SK-N-SH treated with all-trans-retinoic acid at 6 μM for 48 hours (cell line): ENCODE measurements around the gene CRY1.

Source experiments
- ATAC-seq: fragments of 200-7000 bp; cut with Tn5 transposase; 3 replicates; pipeline ENCODE4 v1.9.1; 2020; ENCODE audit warnings: mild to moderate bottlenecking, moderate library complexity
- ARNTL ChIP-seq: fragments of 450-650 bp; formaldehyde crosslinking; IDR thresholded peaks from 2 replicates; pipeline ENCODE4 v1.5.0; 2020; ENCODE audit warnings: low read depth, mild to moderate bottlenecking, moderate library complexity, borderline replicate concordance
- BACH2 ChIP-seq: fragments of 250-450 bp; sonication (Bioruptor Pico); IDR thresholded peaks from 2 replicates; pipeline ENCODE4 v1.9.0; 2021; ENCODE audit warnings: mild to moderate bottlenecking, borderline replicate concordance
- CREB5 ChIP-seq: fragments of 250-450 bp; sonication (Bioruptor Pico); IDR thresholded peaks from 2 replicates; pipeline ENCODE4 v1.5.1; 2020; ENCODE audit warnings: low read depth, mild to moderate bottlenecking, moderate library complexity
- CSDC2 ChIP-seq: fragments of 250-450 bp; sonication (Bioruptor Pico); IDR thresholded peaks from 2 replicates; pipeline ENCODE4 v1.5.0; 2020; ENCODE audit warnings: mild to moderate bottlenecking, moderate library complexity
- CSRNP3 ChIP-seq: fragments of 250-450 bp; sonication (Bioruptor Pico); IDR thresholded peaks from 2 replicates; pipeline ENCODE4 v1.5.1; 2021; ENCODE audit warnings: mild to moderate bottlenecking, moderate library complexity
- ESRRG ChIP-seq: fragments of 250-450 bp; sonication (Bioruptor Pico); IDR thresholded peaks from 2 replicates; pipeline ENCODE4 v1.6.1; 2021; ENCODE audit warnings: mild to moderate bottlenecking
- GLIS3 ChIP-seq: fragments of 250-450 bp; sonication (Bioruptor Pico); IDR thresholded peaks from 2 replicates; pipeline ENCODE4 v1.5.0; 2020; ENCODE audit warnings: mild to moderate bottlenecking, moderate library complexity
- OSR1 ChIP-seq: fragments of 250-450 bp; sonication (Bioruptor Pico); IDR thresholded peaks from 2 replicates; pipeline ENCODE4 v1.8.0; 2022; ENCODE audit warnings: moderate library complexity, mild to moderate bottlenecking, inconsistent platforms
- PATZ1 ChIP-seq: fragments of 250-450 bp; sonication (Bioruptor Pico); IDR thresholded peaks from 2 replicates; pipeline ENCODE4 v1.8.0; 2020; ENCODE audit warnings: mild to moderate bottlenecking, moderate library complexity, borderline replicate concordance
- POU6F1 ChIP-seq: fragments of 250-450 bp; sonication (Bioruptor Pico); IDR thresholded peaks from 2 replicates; pipeline ENCODE4 v1.8.0; 2021; ENCODE audit warnings: low read depth, mild to moderate bottlenecking, moderate library complexity, borderline replicate concordance
- PPARA ChIP-seq: fragments of 250-450 bp; sonication (Bioruptor Pico); IDR thresholded peaks from 2 replicates; pipeline ENCODE4 v1.5.0; 2020; ENCODE audit warnings: mild to moderate bottlenecking, borderline replicate concordance
- RARB ChIP-seq: fragments of 250-450 bp; sonication (Bioruptor Pico); IDR thresholded peaks from 2 replicates; pipeline ENCODE4 v1.8.0; 2021; ENCODE audit warnings: mild to moderate bottlenecking, moderate library complexity
- TCF4 ChIP-seq: fragments of 250-450 bp; sonication (Bioruptor Pico); IDR thresholded peaks from 2 replicates; pipeline ENCODE4 v1.8.0; 2021; ENCODE audit warnings: mild to moderate bottlenecking, moderate library complexity, borderline replicate concordance
- TOX ChIP-seq: fragments of 250-450 bp; sonication (Bioruptor Pico); IDR thresholded peaks from 2 replicates; pipeline ENCODE4 v1.8.0; 2021; ENCODE audit warnings: mild to moderate bottlenecking, moderate library complexity, borderline replicate concordance
- TSHZ2 ChIP-seq: fragments of 250-450 bp; sonication (Bioruptor Pico); IDR thresholded peaks from 2 replicates; pipeline ENCODE4 v1.5.0; 2020; ENCODE audit warnings: mild to moderate bottlenecking, moderate library complexity
- ZC3H10 ChIP-seq: fragments of 250-450 bp; sonication (Bioruptor Pico); IDR thresholded peaks from 2 replicates; pipeline ENCODE4 v1.5.1; 2021; ENCODE audit warnings: mild to moderate bottlenecking, moderate library complexity
- ZFP30 ChIP-seq: fragments of 450-650 bp; formaldehyde crosslinking; IDR thresholded peaks from 2 replicates; pipeline ENCODE4 v1.5.0; 2022; ENCODE audit warnings: mild to moderate bottlenecking, moderate library complexity
- ZNF565 ChIP-seq: fragments of 450-650 bp; formaldehyde crosslinking; conservative IDR thresholded peaks from 2 replicates; pipeline ENCODE4 v1.5.0; 2020; ENCODE audit warnings: low read depth, mild to moderate bottlenecking, moderate library complexity
- ZNF70 ChIP-seq: fragments of 450-650 bp; formaldehyde crosslinking; IDR thresholded peaks from 2 replicates; pipeline ENCODE4 v1.5.0; 2020; ENCODE audit warnings: mild to moderate bottlenecking, moderate library complexity
- ZNF8 ChIP-seq: fragments of 450-650 bp; formaldehyde crosslinking; IDR thresholded peaks from 2 replicates; pipeline ENCODE4 v1.5.0; 2020; ENCODE audit warnings: mild to moderate bottlenecking, moderate library complexity

Gene CRY1

GRCh38 chr12:106985479-106985878, 107.9 kb downstream of the CRY1 start:
- no peak for ATAC-seq
- no peak for TF ChIP-seq ZC3H10 (CRISPR knock-in tag)
- TF ChIP-seq ZNF8 (CRISPR knock-in tag), result no peak
- TF ChIP-seq TSHZ2 (CRISPR knock-in tag), result no peak
- no peak for TF ChIP-seq CSRNP3 (CRISPR knock-in tag)
- no peak for TF ChIP-seq BACH2 (CRISPR knock-in tag)
- no peak for TF ChIP-seq CREB5 (CRISPR knock-in tag)
- no peak for TF ChIP-seq ZNF70

GRCh38 chr12:106984588-106985137, 108.7 kb downstream of the CRY1 start:
- no peak for ATAC-seq
- no peak for TF ChIP-seq CSRNP3 (CRISPR knock-in tag)
- TF ChIP-seq PATZ1 (CRISPR knock-in tag), result no peak
- no peak for TF ChIP-seq GLIS3
- TF ChIP-seq BACH2 (CRISPR knock-in tag), result no peak
- no peak for TF ChIP-seq TCF4 (CRISPR knock-in tag)
- TF ChIP-seq PPARA (CRISPR knock-in tag), result no peak
- no peak for TF ChIP-seq CSDC2 (CRISPR knock-in tag)

GRCh38 chr12:106982229-106982628, 111.1 kb downstream of the CRY1 start:
- no peak for TF ChIP-seq TOX (CRISPR knock-in tag)
- TF ChIP-seq PPARA (CRISPR knock-in tag), result no peak
- TF ChIP-seq ZC3H10 (CRISPR knock-in tag), result no peak
- no peak for TF ChIP-seq ZFP30 (CRISPR knock-in tag)
- no peak for TF ChIP-seq GLIS3
- no peak for TF ChIP-seq TSHZ2 (CRISPR knock-in tag)
- no peak for TF ChIP-seq BACH2 (CRISPR knock-in tag)
- TF ChIP-seq ARNTL, result no peak
- TF ChIP-seq RARB (CRISPR knock-in tag), result no peak
- no peak for TF ChIP-seq OSR1 (CRISPR knock-in tag)
- no peak for TF ChIP-seq ZNF70
- TF ChIP-seq ZNF565, result no peak
- no peak for TF ChIP-seq POU6F1
- no peak for TF ChIP-seq ESRRG (CRISPR knock-in tag)
- ATAC-seq, result no peak
